Measurements from ENCODE around the gene SMIM1. TPM values are rescaled to one million over a fixed set of nuclear protein-coding genes. Genes with fewer than 3 reads are reported as not detected.

The SMIM1 gene
- total and polyA plus RNA-seq, 2 experiments from 2014 or later = 3.2 to 7.2 TPM

DNA sequence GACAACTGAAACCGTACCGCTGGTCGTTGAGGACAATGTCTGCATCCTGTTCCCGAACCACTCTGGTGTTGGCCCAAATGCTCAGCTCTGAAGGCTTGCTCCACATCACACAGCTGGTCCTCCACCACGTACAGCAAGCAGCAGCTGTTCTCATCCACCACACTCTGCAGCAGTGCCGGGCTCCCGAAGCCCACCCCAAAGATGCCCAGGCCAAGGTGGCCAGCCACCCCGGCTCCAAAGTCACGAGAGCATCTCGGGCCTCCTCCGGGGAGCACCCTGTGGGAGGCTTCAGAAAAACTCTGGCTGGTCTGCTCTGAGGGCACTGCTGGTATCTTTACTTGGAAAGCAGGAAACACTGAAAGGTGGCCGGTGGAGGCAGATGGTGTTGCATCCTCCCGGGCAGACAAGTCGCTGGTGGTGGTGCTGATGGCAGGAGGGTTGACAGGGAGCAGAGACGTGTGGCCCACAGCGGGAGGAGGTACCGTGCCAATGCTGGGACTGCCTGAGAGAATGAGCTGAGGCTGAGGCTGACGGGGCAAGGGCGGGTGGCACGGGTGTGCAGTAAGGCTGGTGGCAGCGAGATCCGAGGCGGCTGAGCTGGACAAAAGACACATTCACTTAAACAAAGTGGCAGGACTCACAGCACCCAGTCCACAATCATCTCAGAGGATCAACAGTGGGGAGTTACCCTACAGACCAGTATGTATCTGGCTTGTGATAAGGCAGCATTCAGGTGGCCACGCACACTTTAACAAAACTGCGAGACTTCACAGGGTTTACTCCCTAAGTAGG is 26.8 kb upstream of the SMIM1 start (continued):
- TF ChIP-seq, protein P1, sequence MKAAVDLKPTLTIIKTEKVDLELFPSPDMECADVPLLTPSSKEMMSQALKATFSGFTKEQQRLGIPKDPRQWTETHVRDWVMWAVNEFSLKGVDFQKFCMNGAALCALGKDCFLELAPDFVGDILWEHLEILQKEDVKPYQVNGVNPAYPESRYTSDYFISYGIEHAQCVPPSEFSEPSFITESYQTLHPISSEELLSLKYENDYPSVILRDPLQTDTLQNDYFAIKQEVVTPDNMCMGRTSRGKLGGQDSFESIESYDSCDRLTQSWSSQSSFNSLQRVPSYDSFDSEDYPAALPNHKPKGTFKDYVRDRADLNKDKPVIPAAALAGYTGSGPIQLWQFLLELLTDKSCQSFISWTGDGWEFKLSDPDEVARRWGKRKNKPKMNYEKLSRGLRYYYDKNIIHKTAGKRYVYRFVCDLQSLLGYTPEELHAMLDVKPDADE (IDR thresholded peaks at IDR 0.05) = no peak
- TF ChIP-seq ZNF114 (CRISPR knock-in tag; IDR thresholded peaks at IDR 0.05) (no peak), ZNF331 (CRISPR knock-in tag; IDR thresholded peaks at IDR 0.05; ENCODE audit: low read depth) (no peak), ZNF462 (CRISPR knock-in tag; IDR thresholded peaks at IDR 0.05) (no peak), EZH2 (IDR thresholded peaks at IDR 0.05; ENCODE audit: low read depth, unreplicated experiment) (no peak), NANOG (IDR thresholded peaks at IDR 0.05; ENCODE audit: borderline replicate concordance) (no peak)

- peak overlapping the region; percentile 74 for H2AFZ ChIP-seq
- peaks cover 32% of the 10 kb centered on the region for H3K36me3 Mint-ChIP-seq (ENCODE audit: low read depth)
- H3K27ac Mint-ChIP-seq = peak overlapping the region; percentile 93
- peak; percentile 61 for ATAC-seq
- H3K9me3 Mint-ChIP-seq = no peaks in the 10 kb centered on the region
- DNase-seq (ENCODE audit: low spot score) = peak; percentile 86
- peaks cover 13% of the 10 kb centered on the region; the same call in 1 of the 2 replicates for H3K4me1 ChIP-seq (ENCODE audit: insufficient read depth)
- H3K4me3 Mint-ChIP-seq = peak overlapping the region; percentile 96
- H3K4me1 Mint-ChIP-seq = peaks cover 28% of the 10 kb centered on the region
- H3K9me2 ChIP-seq (ENCODE audit: insufficient read depth) = no peaks in the 10 kb centered on the region
- H3K79me2 ChIP-seq (replicated peaks; ENCODE audit: insufficient read depth) = peaks cover 34% of the 10 kb centered on the region
- H3F3A ChIP-seq (replicated peaks; ENCODE audit: low read depth) = 0 out of 2 replicates have a peak, but pooled peaks cover 8% of the 10 kb centered on the region
- no peaks in the 10 kb centered on the region for H3K27me3 ChIP-seq (ENCODE audit: insufficient read depth)
- peak overlapping the region; percentile 94 for H3K4me2 ChIP-seq
- peaks cover 20% of the 10 kb centered on the region for H3K27me3 Mint-ChIP-seq (ENCODE audit: insufficient read depth, low read depth, poor library complexity)
- TF ChIP-seq ZNF114 (CRISPR knock-in tag; IDR thresholded peaks at IDR 0.05) = no peak
- TF ChIP-seq, protein P1 (IDR thresholded peaks at IDR 0.05) = no peak
- peak; percentile 57 for TF ChIP-seq POLR2AphosphoS5 (IDR thresholded peaks at IDR 0.05; ENCODE audit: low read depth)
- TF ChIP-seq EZH2 (IDR thresholded peaks at IDR 0.05; ENCODE audit: low read depth, unreplicated experiment) = no peak
- no peak for TF ChIP-seq ZNF331 (CRISPR knock-in tag; IDR thresholded peaks at IDR 0.05; ENCODE audit: low read depth)
- peaks cover 12% of the 10 kb centered on the region for H4K20me1 ChIP-seq (replicated peaks; ENCODE audit: insufficient read depth)
- no peaks in the 10 kb centered on the region for H3K36me3 ChIP-seq (ENCODE audit: insufficient read depth)
- peak overlapping the region; percentile 89 for H3K4me3 ChIP-seq
- H3K27ac ChIP-seq (ENCODE audit: low read depth) = no peak overlapping the region
Observed at GRCh38 chr1:3746389-3746829, 26.1 kb upstream of the SMIM1 start.

Data from GM23338 (cell line).